GM23338 (cell line): ENCODE results near the gene MPV17. TPM values are rescaled to one million over a fixed set of nuclear protein-coding genes. Genes with fewer than 3 reads are reported as not detected.

ENCODE experiments used
- CREB1 ChIP-seq: fragments of 250-450 bp; sonication (Bioruptor Pico); IDR thresholded peaks from 2 replicates; pipeline ENCODE4 v1.5.0; 2020; ENCODE audit warnings: low read depth, mild to moderate bottlenecking, moderate library complexity
- EZH2 ChIP-seq: fragments of 200-600 bp; sonication (generic); IDR thresholded peaks from one replicate; pipeline ENCODE4 v1.8.0; 2017; ENCODE audit warnings: antibody characterized with exemption, mild to moderate bottlenecking, low read depth; ENCODE audit not compliant: unreplicated experiment
- JUNB ChIP-seq: IDR thresholded peaks from one replicate; pipeline ENCODE4 v1.6.1; 2016; ENCODE audit warnings: antibody characterized with exemption; ENCODE audit not compliant: unreplicated experiment
- POLR2AphosphoS5 ChIP-seq: IDR thresholded peaks from 2 replicates; pipeline ENCODE4 v1.6.1; 2016; ENCODE audit warnings: antibody characterized with exemption, low read depth
- REST ChIP-seq: IDR thresholded peaks from one replicate; pipeline ENCODE4 v1.6.1; 2018; ENCODE audit warnings: antibody characterized with exemption; ENCODE audit not compliant: unreplicated experiment
- ZNF114 ChIP-seq: fragments of 250-450 bp; sonication (Bioruptor Pico); IDR thresholded peaks from 2 replicates; pipeline ENCODE4 v1.5.0; 2020; ENCODE audit warnings: mild to moderate bottlenecking, moderate library complexity
- ZNF331 ChIP-seq: fragments of 250-450 bp; sonication (Bioruptor Pico); IDR thresholded peaks from 2 replicates; pipeline ENCODE4 v1.5.0; 2020; ENCODE audit warnings: low read depth, mild to moderate bottlenecking, moderate library complexity
- polyA plus RNA-seq: library from polyadenylated mRNA; unstranded; fragments of >200 nt; fragmentation: Nextera tagmentation; extraction: Ambion mirVana; gene quantifications from 2 replicates; pipeline ENCODE4 v1.2.1, GENCODE V29; 2016
- total RNA-seq: library from RNA; depleted of rRNA; stranded (reverse); fragments of >200 nt; shearing (Covaris generic); gene quantifications from 2 replicates; pipeline ENCODE4 v1.2.3, GENCODE V29; 2014
- TF ChIP-seq, protein P1 (sequence below): fragments of 250-450 bp; sonication (Bioruptor Pico); IDR thresholded peaks from 2 replicates; pipeline ENCODE4 v1.5.0; 2020; ENCODE audit warnings: mild to moderate bottlenecking, moderate library complexity

Gene MPV17
- total and polyA plus RNA-seq, 2 experiments from 2014 or later: 52.5 to 94.2 TPM

DNA sequence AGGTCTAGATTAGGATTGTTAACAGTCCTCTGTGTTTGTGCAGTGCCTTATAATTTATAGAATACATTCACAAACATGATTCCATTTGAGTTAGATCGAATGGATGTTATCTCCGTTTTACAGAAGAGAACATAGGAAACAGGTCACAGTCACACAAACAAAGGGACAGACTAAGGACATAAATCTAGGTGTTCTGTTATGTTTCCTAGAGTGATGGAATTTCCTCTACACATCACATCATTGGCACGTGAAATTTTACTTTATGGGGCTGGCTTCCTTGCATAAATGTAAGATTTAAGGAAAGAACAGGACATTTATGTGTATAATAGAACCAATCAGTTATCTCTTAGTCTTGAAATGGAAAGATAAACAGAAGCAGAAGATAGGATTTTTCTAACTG lies 34.3 kb downstream of the MPV17 start (continued):
- TF ChIP-seq, protein P1, sequence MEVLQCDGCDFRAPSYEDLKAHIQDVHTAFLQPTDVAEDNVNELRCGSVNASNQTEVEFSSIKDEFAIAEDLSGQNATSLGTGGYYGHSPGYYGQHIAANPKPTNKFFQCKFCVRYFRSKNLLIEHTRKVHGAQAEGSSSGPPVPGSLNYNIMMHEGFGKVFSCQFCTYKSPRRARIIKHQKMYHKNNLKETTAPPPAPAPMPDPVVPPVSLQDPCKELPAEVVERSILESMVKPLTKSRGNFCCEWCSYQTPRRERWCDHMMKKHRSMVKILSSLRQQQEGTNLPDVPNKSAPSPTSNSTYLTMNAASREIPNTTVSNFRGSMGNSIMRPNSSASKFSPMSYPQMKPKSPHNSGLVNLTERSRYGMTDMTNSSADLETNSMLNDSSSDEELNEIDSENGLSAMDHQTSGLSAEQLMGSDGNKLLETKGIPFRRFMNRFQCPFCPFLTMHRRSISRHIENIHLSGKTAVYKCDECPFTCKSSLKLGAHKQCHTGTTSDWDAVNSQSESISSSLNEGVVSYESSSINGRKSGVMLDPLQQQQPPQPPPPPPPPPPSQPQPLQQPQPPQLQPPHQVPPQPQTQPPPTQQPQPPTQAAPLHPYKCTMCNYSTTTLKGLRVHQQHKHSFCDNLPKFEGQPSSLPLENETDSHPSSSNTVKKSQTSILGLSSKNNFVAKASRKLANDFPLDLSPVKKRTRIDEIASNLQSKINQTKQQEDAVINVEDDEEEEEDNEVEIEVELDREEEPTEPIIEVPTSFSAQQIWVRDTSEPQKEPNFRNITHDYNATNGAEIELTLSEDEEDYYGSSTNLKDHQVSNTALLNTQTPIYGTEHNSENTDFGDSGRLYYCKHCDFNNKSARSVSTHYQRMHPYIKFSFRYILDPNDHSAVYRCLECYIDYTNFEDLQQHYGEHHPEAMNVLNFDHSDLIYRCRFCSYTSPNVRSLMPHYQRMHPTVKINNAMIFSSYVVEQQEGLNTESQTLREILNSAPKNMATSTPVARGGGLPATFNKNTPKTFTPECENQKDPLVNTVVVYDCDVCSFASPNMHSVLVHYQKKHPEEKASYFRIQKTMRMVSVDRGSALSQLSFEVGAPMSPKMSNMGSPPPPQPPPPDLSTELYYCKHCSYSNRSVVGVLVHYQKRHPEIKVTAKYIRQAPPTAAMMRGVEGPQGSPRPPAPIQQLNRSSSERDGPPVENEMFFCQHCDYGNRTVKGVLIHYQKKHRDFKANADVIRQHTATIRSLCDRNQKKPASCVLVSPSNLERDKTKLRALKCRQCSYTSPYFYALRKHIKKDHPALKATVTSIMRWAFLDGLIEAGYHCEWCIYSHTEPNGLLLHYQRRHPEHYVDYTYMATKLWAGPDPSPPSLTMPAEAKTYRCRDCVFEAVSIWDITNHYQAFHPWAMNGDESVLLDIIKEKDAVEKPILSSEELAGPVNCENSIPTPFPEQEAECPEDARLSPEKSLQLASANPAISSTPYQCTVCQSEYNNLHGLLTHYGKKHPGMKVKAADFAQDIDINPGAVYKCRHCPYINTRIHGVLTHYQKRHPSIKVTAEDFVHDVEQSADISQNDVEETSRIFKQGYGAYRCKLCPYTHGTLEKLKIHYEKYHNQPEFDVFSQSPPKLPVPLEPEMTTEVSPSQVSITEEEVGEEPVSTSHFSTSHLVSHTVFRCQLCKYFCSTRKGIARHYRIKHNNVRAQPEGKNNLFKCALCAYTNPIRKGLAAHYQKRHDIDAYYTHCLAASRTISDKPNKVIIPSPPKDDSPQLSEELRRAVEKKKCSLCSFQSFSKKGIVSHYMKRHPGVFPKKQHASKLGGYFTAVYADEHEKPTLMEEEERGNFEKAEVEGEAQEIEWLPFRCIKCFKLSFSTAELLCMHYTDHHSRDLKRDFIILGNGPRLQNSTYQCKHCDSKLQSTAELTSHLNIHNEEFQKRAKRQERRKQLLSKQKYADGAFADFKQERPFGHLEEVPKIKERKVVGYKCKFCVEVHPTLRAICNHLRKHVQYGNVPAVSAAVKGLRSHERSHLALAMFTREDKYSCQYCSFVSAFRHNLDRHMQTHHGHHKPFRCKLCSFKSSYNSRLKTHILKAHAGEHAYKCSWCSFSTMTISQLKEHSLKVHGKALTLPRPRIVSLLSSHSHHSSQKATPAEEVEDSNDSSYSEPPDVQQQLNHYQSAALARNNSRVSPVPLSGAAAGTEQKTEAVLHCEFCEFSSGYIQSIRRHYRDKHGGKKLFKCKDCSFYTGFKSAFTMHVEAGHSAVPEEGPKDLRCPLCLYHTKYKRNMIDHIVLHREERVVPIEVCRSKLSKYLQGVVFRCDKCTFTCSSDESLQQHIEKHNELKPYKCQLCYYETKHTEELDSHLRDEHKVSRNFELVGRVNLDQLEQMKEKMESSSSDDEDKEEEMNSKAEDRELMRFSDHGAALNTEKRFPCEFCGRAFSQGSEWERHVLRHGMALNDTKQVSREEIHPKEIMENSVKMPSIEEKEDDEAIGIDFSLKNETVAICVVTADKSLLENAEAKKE (CRISPR knock-in tag): no peak
- TF ChIP-seq REST (no peak), ZNF331 (CRISPR knock-in tag) (no peak), POLR2AphosphoS5 (no peak), JUNB (no peak), ZNF114 (CRISPR knock-in tag) (no peak), EZH2 (no peak), CREB1 (CRISPR knock-in tag) (no peak)
